Liver (tissue), 9 donors: ENCODE measurements around the gene GARIN1A. TPM values are rescaled to one million over a fixed set of nuclear protein-coding genes. Genes with fewer than 3 reads are reported as not detected.
"Not testable (repeated sequence)": the region's sequence is repeated elsewhere in the genome, so short reads cannot be mapped to it uniquely, and the experiment has no call there.

Experiments
- DNase-seq: peaks from one replicate; pipeline ENCODE4 v3.0.0-alpha.2; 2017; ENCODE audit warnings: low spot score
- H3K27ac ChIP-seq, 2 donors: one replicate each; pipeline ENCODE4 v1.7.0; 2013; ENCODE audit warnings: inconsistent platforms in 2 of 2, low read length in 2 of 2, control low read depth in 1 of 2, low read depth in 1 of 2, mild to moderate bottlenecking in 1 of 2
- H3K27me3 ChIP-seq, 4 donors: one replicate each; pipeline versions ENCODE4 v1.6.1 to v1.7.0; 2013; ENCODE audit warnings: low read length in 3 of 4, inconsistent platforms in 1 of 4, mild to moderate bottlenecking in 1 of 4, moderate library complexity in 1 of 4; ENCODE audit not compliant: control insufficient read depth in 4 of 4, insufficient read depth in 4 of 4
- H3K36me3 ChIP-seq, 4 donors: one replicate each; pipeline versions ENCODE4 v1.6.1 to v1.7.0; 2013; ENCODE audit warnings: low read length in 3 of 4, mild to moderate bottlenecking in 3 of 4, low read depth in 1 of 4, moderate library complexity in 1 of 4; ENCODE audit not compliant: control insufficient read depth in 4 of 4, insufficient read depth in 3 of 4
- H3K4me1 ChIP-seq, 4 donors: one replicate each; pipeline versions ENCODE4 v1.6.1 to v1.7.0; 2013; ENCODE audit warnings: low read length in 3 of 4, mild to moderate bottlenecking in 3 of 4, moderate library complexity in 1 of 4; ENCODE audit not compliant: control insufficient read depth in 4 of 4, insufficient read depth in 4 of 4
- H3K4me3 ChIP-seq, 3 donors: one replicate each; pipeline versions ENCODE4 v1.6.1 to v1.7.0; 2013; ENCODE audit warnings: low read length in 3 of 3, control low read depth in 1 of 3, low read depth in 1 of 3, mild to moderate bottlenecking in 1 of 3
- H3K9ac ChIP-seq, 2 donors: one replicate each; pipeline ENCODE4 v1.7.0; 2013; ENCODE audit warnings: low read length in 2 of 2, mild to moderate bottlenecking in 2 of 2, moderate library complexity in 2 of 2, control low read depth in 1 of 2, low read depth in 1 of 2
- H3K9me3 ChIP-seq, 4 donors: one replicate each; pipeline versions ENCODE4 v1.6.1 to v1.7.0; 2013; ENCODE audit warnings: low read length in 3 of 4; ENCODE audit not compliant: control insufficient read depth in 4 of 4
- HNF4A ChIP-seq, 2 donors: conservative IDR thresholded peaks; 2 replicates each; pipeline ENCODE4 v1.6.1; 2016; ENCODE audit warnings: antibody characterized with exemption in 2 of 2, mild to moderate bottlenecking in 2 of 2
- REST ChIP-seq: IDR thresholded peaks from 2 replicates; pipeline ENCODE4 v1.6.1; 2016; ENCODE audit warnings: antibody characterized with exemption, mild to moderate bottlenecking
- WGBS: extraction: QIAGEN DNeasy Blood & Tissue Kit; methylation state at CpG from one replicate; pipeline ENCODE4 v1.1.7; 2013; 5-methylcytosine and 5-hydroxymethylcytosine counted together
- polyA plus RNA-seq, 2 donors: library from polyadenylated mRNA; stranded (reverse) in 1 of 2; unstranded in 1 of 2; fragments of 200-250 nt in 1 of 2; fragments of >200 nt in 1 of 2; fragmentation: Nextera tagmentation in 1 of 2; extraction: Ambion mirVana in 1 of 2; gene quantifications; one replicate each; pipeline versions ENCODE4 v1.2.1 to v1.2.3, GENCODE V29; 2013 to 2015
- total RNA-seq, 2 donors: library from RNA; depleted of rRNA; stranded (reverse); fragments of >200 nt; gene quantifications; one replicate each; pipeline ENCODE4 v1.2.3, GENCODE V29; 2014
- donor health status: healthy.
- donor health status: healthy.
- donor health status: healthy.
- donor health status: healthy.
- donor health status: healthy.

Gene GARIN1A
- total and polyA plus RNA-seq, 4 donors: 0.08 to 0.50 (median 0.19) TPM

GRCh38 chr7:128633915-128634314, 38.2 kb upstream of the GARIN1A start:
- not testable (repeated sequence) for H3K4me1 ChIP-seq, H3K4me3 ChIP-seq, H3K27ac ChIP-seq, H3K9ac ChIP-seq, H3K9me3 ChIP-seq, H3K27me3 ChIP-seq, DNase-seq
- 41% methylated on average over 3 of the region's 3 CpGs for WGBS
- peaks cover 3 to 16% (median 9%) of the 10 kb centered on the region in 4 donors for H3K36me3 ChIP-seq
- TF ChIP-seq HNF4A (conservative IDR thresholded peaks at IDR 0.05) (peak; percentile 44 to 46), REST (peak; percentile 90)

GRCh38 chr7:128645206-128645605, 26.9 kb upstream of the GARIN1A start:
- WGBS: 96% methylated on average over 5 of the region's 5 CpGs
- H3K27ac ChIP-seq, DNase-seq, H3K9ac ChIP-seq, H3K4me1 ChIP-seq, H3K9me3 ChIP-seq, H3K4me3 ChIP-seq, H3K27me3 ChIP-seq: not testable (repeated sequence)
- peaks cover 2 to 13% (median 10%) of the 10 kb centered on the region in 4 donors for H3K36me3 ChIP-seq

GRCh38 chr7:128645844-128646243, 26.2 kb upstream of the GARIN1A start:
- not testable (repeated sequence) for H3K27me3 ChIP-seq, DNase-seq, H3K4me3 ChIP-seq, H3K9me3 ChIP-seq, H3K27ac ChIP-seq, H3K9ac ChIP-seq, H3K4me1 ChIP-seq
- 98% methylated on average over 4 of the region's 4 CpGs for WGBS
- peaks cover 2 to 13% (median 10%) of the 10 kb centered on the region in 4 donors for H3K36me3 ChIP-seq

GRCh38 chr7:128646877-128647276, 25.2 kb upstream of the GARIN1A start:
- not testable (repeated sequence) for H3K9me3 ChIP-seq, DNase-seq, H3K4me3 ChIP-seq, H3K27ac ChIP-seq, H3K9ac ChIP-seq, H3K4me1 ChIP-seq, H3K27me3 ChIP-seq
- peaks cover 2 to 12% (median 9%) of the 10 kb centered on the region in 4 donors for H3K36me3 ChIP-seq
- 93% methylated on average over 6 of the region's 6 CpGs for WGBS

GRCh38 chr7:128651096-128651495, 21.0 kb upstream of the GARIN1A start:
- WGBS: 99% methylated on average over 5 of the region's 6 CpGs
- H3K27me3 ChIP-seq, DNase-seq, H3K4me3 ChIP-seq, H3K9ac ChIP-seq, H3K4me1 ChIP-seq, H3K36me3 ChIP-seq, H3K9me3 ChIP-seq, H3K27ac ChIP-seq: not testable (repeated sequence)

GRCh38 chr7:128652606-128653005, 19.5 kb upstream of the GARIN1A start:
- DNase-seq: not testable (repeated sequence)
- WGBS: 91% methylated on average over 20 of the region's 24 CpGs

GRCh38 chr7:128653197-128653596, 18.9 kb upstream of the GARIN1A start:
- not testable (repeated sequence) for H3K9me3 ChIP-seq, H3K9ac ChIP-seq, H3K4me3 ChIP-seq, DNase-seq, H3K27ac ChIP-seq, H3K27me3 ChIP-seq, H3K4me1 ChIP-seq, H3K36me3 ChIP-seq
- 93% methylated on average over 16 of the region's 16 CpGs for WGBS

More at GRCh38 chr7:128652606-128653005, 19.5 kb upstream of the GARIN1A start:
- H3K4me1 ChIP-seq, H3K36me3 ChIP-seq, H3K27me3 ChIP-seq, H3K9me3 ChIP-seq, H3K9ac ChIP-seq, H3K4me3 ChIP-seq, H3K27ac ChIP-seq: not testable (repeated sequence)
